HG02885 (cell line): ENCODE measurements around the gene NBDY.
"Not testable (repeated sequence)": the region's sequence is repeated elsewhere in the genome, so short reads cannot be mapped to it uniquely, and the experiment has no call there.

Source experiments
- ATAC-seq: cut with Tn5 transposase; IDR thresholded peaks from one replicate; pipeline ENCODE4 v1.9.1; 2021; ENCODE audit warnings: mild to moderate bottlenecking; ENCODE audit not compliant: unreplicated experiment, poor library complexity

NBDY gene

DNA sequence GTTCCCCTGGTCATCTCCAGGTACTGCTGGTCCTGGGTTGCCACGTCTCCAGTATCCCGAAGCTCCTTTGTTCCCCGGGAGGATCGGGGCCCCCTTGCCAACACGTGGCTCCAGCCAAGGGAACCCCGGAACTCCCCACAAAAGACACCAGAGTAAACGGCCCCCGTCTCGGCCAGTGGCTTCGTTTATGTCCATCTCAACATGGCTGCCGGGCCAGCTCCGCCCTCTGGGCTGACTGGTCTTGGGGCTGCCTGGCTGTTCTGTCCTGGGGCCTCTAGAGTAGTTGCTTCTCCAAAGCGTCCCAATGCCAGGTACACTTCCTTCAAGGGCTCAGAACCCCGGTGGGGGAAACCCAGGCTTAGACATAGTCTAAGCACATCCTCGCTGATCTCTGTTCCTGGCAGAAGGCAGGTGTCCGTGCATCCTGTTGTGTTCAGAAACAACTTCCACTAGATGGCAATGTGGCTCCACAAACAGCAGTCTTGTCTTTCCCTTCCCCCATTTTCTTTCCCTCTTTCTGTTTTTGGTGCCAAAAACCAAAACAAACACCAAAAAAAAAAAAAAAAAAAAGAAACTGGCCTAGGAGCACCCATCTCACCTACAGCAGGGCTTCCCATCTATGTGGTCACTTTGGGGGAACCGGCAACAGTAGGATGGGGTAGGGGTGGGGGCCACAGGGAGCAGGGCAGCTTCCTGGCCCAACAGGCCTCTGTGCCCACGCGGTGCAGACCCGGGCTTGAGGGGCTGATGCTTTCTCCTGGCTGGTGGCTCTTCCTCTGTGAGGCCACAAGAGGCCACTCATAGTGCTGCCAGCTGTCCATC is 35.3 kb downstream of the NBDY start:
- peak; percentile 47 for ATAC-seq

- ATAC-seq, result peak; percentile 16
These were observed 36.1 kb downstream of the NBDY start for GRCh38 chrX:56764975-56765791.

- no peak for ATAC-seq
These were observed 36.9 kb downstream of the NBDY start for GRCh38 chrX:56765811-56766553.

- no peak for ATAC-seq
These were observed 37.7 kb downstream of the NBDY start for GRCh38 chrX:56766554-56767347.

GRCh38 chrX:56767348-56768119 is 38.5 kb downstream of the NBDY start:
- peak; percentile 22 for ATAC-seq

GRCh38 chrX:56768120-56768660 is 39.1 kb downstream of the NBDY start:
- ATAC-seq, result peak; percentile 28

DNA sequence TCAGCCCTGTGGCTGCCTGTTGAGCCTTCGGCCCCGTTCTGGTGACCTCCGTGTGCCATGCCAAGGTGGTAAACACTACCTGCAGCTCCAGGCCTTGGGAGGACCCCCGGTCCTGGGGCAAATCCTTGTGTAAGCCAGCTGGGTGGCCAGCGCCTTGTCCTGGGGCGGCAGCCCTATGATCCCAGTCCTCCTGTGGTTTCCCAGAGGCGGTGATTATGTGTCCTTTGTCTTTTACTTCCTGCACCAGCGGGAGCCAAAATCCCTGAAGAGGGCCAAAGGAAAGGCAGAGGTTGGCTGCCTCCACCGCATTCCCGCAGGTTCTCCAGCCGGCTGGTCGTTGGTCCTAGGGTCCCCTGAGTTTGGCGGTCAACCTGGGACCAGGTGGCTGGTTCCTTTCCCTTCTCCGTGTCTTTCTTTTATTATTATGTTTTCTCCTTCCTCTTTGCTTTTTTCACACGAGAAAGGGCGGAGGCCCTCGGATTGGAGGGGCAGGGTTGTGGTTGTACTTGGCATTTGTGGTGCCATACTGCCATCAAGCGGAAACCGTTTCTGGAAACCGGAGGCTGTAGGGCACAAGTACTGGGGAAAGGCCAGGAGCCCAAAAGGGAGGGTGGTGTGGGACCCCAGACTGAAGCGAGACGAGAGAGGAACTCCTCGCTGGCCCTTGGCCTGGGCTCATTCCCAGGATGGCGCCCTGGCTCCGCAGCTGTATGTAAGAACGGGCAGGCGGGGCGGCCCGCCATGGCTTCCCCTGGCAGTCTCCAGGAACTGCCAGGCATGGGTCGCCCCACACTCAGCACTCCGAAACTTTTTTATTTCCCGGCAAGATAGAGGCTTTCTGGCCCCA is 43.9 kb downstream of the NBDY start:
- ATAC-seq, result peak; percentile 37

DNA sequence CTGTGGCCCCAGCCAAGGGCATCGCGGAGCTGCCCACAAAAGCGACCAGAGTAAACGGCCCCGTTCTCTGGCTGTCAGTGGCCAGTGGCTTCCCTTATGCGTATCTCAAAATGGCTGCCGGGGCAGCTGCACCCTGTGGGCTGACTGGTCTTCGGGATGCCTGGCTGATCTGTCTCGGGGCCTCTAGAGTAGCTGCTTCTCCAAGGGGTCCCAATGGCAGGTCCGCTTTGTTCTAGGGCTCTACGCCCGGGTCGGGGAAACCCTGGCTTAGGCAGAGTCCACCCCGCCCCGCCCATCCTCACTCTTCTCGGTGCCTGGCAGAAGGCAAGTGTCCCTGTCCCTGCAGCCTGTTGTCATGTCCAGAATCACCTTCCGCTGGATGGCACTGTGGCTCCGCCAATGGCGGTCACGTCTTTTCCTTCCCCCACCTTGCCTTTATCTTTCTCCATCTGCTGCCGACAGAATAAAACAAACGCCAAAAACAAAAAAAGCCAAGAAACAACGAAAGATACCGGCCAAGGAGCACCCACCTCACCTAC is 44.5 kb downstream of the NBDY start:
- peak; percentile 42 for ATAC-seq

DNA sequence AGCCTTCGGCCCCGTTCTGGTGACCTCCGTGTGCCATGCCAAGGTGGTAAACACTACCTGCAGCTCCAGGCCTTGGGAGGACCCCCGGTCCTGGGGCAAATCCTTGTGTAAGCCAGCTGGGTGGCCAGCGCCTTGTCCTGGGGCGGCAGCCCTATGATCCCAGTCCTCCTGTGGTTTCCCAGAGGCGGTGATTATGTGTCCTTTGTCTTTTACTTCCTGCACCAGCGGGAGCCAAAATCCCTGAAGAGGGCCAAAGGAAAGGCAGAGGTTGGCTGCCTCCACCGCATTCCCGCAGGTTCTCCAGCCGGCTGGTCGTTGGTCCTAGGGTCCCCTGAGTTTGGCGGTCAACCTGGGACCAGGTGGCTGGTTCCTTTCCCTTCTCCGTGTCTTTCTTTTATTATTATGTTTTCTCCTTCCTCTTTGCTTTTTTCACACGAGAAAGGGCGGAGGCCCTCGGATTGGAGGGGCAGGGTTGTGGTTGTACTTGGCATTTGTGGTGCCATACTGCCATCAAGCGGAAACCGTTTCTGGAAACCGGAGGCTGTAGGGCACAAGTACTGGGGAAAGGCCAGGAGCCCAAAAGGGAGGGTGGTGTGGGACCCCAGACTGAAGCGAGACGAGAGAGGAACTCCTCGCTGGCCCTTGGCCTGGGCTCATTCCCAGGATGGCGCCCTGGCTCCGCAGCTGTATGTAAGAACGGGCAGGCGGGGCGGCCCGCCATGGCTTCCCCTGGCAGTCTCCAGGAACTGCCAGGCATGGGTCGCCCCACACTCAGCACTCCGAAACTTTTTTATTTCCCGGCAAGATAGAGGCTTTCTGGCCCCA is 49.3 kb downstream of the NBDY start:
- peak; percentile 47 for ATAC-seq

- peak; percentile 57 for ATAC-seq
These were observed 50.0 kb downstream of the NBDY start for GRCh38 chrX:56778924-56779468.

GRCh38 chrX:56780681-56781649 is 51.9 kb downstream of the NBDY start:
- not testable (repeated sequence) for ATAC-seq

GRCh38 chrX:56782352-56782751 is 53.3 kb downstream of the NBDY start:
- ATAC-seq, result no peak

GRCh38 chrX:56782791-56783449 is 53.9 kb downstream of the NBDY start:
- no peak for ATAC-seq

DNA sequence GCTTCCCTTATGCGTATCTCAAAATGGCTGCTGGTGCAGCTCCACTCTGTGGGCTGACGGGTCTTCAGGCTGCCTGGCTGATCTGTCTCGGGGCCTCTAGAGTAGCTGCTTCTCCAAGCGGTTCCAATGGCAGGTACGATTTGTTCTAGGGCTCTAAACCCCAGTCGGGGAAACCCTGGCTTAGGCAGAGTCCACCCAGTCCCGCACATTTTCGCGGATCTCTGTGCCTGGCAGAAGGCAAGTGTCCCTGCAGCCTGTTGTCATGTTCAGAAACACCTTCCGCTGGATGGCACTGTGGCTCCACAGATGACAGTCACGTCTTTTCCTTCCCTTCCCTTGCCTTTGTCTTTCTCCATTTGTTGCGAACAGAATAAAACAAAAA is 54.4 kb downstream of the NBDY start:
- no peak for ATAC-seq

DNA sequence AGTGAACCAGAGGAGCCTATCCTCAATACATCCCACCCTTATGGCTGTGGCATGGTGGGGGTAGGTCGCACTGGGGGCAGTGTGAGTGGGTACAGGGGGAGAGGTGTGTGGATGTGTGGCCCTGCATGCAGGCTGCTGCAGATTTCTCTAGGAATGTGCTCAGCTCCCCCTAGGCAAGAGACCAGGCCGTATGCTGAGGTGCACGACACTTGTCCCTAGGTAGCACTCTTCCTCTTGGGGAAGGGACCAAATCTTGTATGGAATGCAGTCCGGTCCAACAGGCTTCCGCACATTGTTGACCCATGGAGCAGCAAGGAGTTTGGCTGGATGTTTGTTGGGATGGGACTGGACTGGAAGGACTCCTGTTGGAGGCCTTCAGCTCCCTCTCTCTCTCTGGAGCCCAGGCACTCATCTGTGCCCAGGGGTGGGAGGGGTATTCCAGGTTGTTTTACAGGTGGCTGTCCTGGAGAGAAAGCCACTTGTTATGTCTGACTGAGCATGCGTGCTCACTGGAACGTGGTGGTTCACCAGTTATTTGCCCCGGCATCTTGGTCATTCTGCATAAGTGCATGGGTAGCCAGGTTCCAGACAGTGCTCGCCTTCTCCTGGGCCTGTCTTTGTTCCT is 55.1 kb downstream of the NBDY start:
- no peak for ATAC-seq
